ENCODE measurements around the gene DSE. TPM values are rescaled to one million over a fixed set of nuclear protein-coding genes. Genes with fewer than 3 reads are reported as not detected.

DSE gene
- polyA plus RNA-seq, 2 of the 4 experiments (the other 2 are of a cell fraction): 20.2 to 22.7 TPM

GRCh38 chr6:116373300-116373699 lies 2.6 kb downstream of the DSE start:
- DNase-seq (ENCODE audit: low read depth in 1 of 2, low spot score in 1 of 2) (no peak), FAIRE-seq (no peak), ATAC-seq (no peak)
- 90% methylated on average over 6 of the region's 6 CpGs for WGBS (ENCODE audit: missing lambda C conversion rate)
- Histone ChIP-seq H3K9me3 (no peaks in the 10 kb centered on the region), H3K4me1 (peaks cover 12% of the 10 kb centered on the region; the same call in 1 of the 3 replicates), H3K27ac (no peak overlapping the region), H3K4me2 (no peak overlapping the region), H3K4me3 (no peak overlapping the region)
- TF ChIP-seq SREBF2 (IDR thresholded peaks at IDR 0.05) (no peak), BHLHE40 (IDR thresholded peaks at IDR 0.05; ENCODE audit: low read depth, low read length) (no peak), ZFP36 (IDR thresholded peaks at IDR 0.05; ENCODE audit: borderline replicate concordance, partially characterized antibody) (no peak)
- ChIA-PET CTCF (no interaction called here), POLR2A (no interaction called here)

GRCh38 chr6:116373940-116374339 lies 3.2 kb downstream of the DSE start:
- FAIRE-seq (no peak), DNase-seq (ENCODE audit: low read depth in 1 of 2, low spot score in 1 of 2) (no peak), ATAC-seq (no peak)
- H3K4me1 ChIP-seq: peaks cover 12% of the 10 kb centered on the region; the same call in 1 of the 3 replicates
- CTCF ChIA-PET: interaction anchor here (0.9 kb wide), 1 partner anchor 19 kb away, joined by 3 read pairs; no protein-coding TSS in a partner anchor
- H3K4me2 ChIP-seq: no peak overlapping the region
- no peaks in the 10 kb centered on the region for H3K9me3 ChIP-seq
- WGBS (ENCODE audit: missing lambda C conversion rate): 93% methylated on average over 1 of the region's 1 CpG
- H3K27ac ChIP-seq: no peak overlapping the region
- TF ChIP-seq MAFK (IDR thresholded peaks at IDR 0.05; ENCODE audit: partially characterized antibody) (no peak), ZFP36 (IDR thresholded peaks at IDR 0.05; ENCODE audit: borderline replicate concordance, partially characterized antibody) (no peak), GATA3 (IDR thresholded peaks at IDR 0.05; ENCODE audit: borderline replicate concordance) (no peak), CBX2 (IDR thresholded peaks at IDR 0.05; ENCODE audit: borderline replicate concordance, low read depth) (no peak), NR3C1 (IDR thresholded peaks at IDR 0.05) (no peak), RAD21 (conservative IDR thresholded peaks at IDR 0.05 in 1 of 2, IDR thresholded peaks at IDR 0.05 in 1 of 2) (no peak), HES2 (IDR thresholded peaks at IDR 0.05) (no peak), NFE2L2 (conservative IDR thresholded peaks at IDR 0.05; ENCODE audit: low read length) (no peak), HEYL (CRISPR knock-in tag; IDR thresholded peaks at IDR 0.05) (no peak), HOXB5 (CRISPR knock-in tag; IDR thresholded peaks at IDR 0.05) (no peak), HDAC2 (IDR thresholded peaks at IDR 0.05) (no peak), RARB (CRISPR knock-in tag; IDR thresholded peaks at IDR 0.05) (no peak), ATOH8 (CRISPR knock-in tag; IDR thresholded peaks at IDR 0.05; ENCODE audit: low read depth) (no peak), BCL3 (IDR thresholded peaks at IDR 0.05) (no peak), HMGXB4 (CRISPR knock-in tag; IDR thresholded peaks at IDR 0.05; ENCODE audit: borderline replicate concordance) (no peak), RNF2 (IDR thresholded peaks at IDR 0.05; ENCODE audit: borderline replicate concordance, low read depth) (no peak), CHD2 (IDR thresholded peaks at IDR 0.05; ENCODE audit: low read length, partially characterized antibody) (no peak), E2F6 (IDR thresholded peaks at IDR 0.05; ENCODE audit: borderline replicate concordance, low read depth) (no peak), RFX5 (IDR thresholded peaks at IDR 0.05) (no peak)
- POLR2A ChIA-PET: no interaction called here
- no peak overlapping the region for H3K4me3 ChIP-seq
